ENCODE data around the gene TPBGL. TPM values are rescaled to one million over a fixed set of nuclear protein-coding genes. Genes with fewer than 3 reads are reported as not detected.

The TPBGL gene
- total RNA-seq, 1 donor from 2014 or later, result 0.04 TPM

- no peaks in the 10 kb centered on the region for H3K36me3 ChIP-seq (ENCODE audit: control insufficient read depth, insufficient read depth, low read length)
- peaks cover 2% of the 10 kb centered on the region for H3K27me3 ChIP-seq (ENCODE audit: control insufficient read depth, insufficient read depth, low read length)
- TF ChIP-seq CTCF (IDR thresholded peaks at IDR 0.05; ENCODE audit: insufficient read depth, low read length, poor library complexity, severe bottlenecking), result no peak
- DNase-seq (ENCODE audit: low read depth), result no peak
- H3K4me3 ChIP-seq (ENCODE audit: low read depth, low read length), result no peak overlapping the region
These were observed 10.0 kb upstream of the TPBGL start for GRCh38 chr11:75230621-75231020.

- TF ChIP-seq CTCF (IDR thresholded peaks at IDR 0.05; ENCODE audit: insufficient read depth, low read length, poor library complexity, severe bottlenecking), result no peak
- H3K4me3 ChIP-seq (ENCODE audit: low read depth, low read length), result no peak overlapping the region
- peaks cover 18% of the 10 kb centered on the region for H3K27me3 ChIP-seq (ENCODE audit: control insufficient read depth, insufficient read depth, low read length)
- H3K36me3 ChIP-seq (ENCODE audit: control insufficient read depth, insufficient read depth, low read length), result no peaks in the 10 kb centered on the region
- DNase-seq (ENCODE audit: low read depth), result peak; percentile 19
These were observed 6.8 kb upstream of the TPBGL start for GRCh38 chr11:75233754-75234172.

GRCh38 chr11:75236062-75236461, 4.5 kb upstream of the TPBGL start:
- TF ChIP-seq CTCF (IDR thresholded peaks at IDR 0.05; ENCODE audit: insufficient read depth, low read length, poor library complexity, severe bottlenecking), result no peak
- no peak for DNase-seq (ENCODE audit: low read depth)
- Histone ChIP-seq H3K4me3 (ENCODE audit: low read depth, low read length) (no peak overlapping the region), H3K27me3 (ENCODE audit: control insufficient read depth, insufficient read depth, low read length) (peaks cover 34% of the 10 kb centered on the region), H3K36me3 (ENCODE audit: control insufficient read depth, insufficient read depth, low read length) (no peaks in the 10 kb centered on the region)

GRCh38 chr11:75237050-75237449, 3.5 kb upstream of the TPBGL start:
- TF ChIP-seq CTCF (IDR thresholded peaks at IDR 0.05; ENCODE audit: insufficient read depth, low read length, poor library complexity, severe bottlenecking), result no peak
- H3K27me3 ChIP-seq (ENCODE audit: control insufficient read depth, insufficient read depth, low read length), result peaks cover 37% of the 10 kb centered on the region

GRCh38 chr11:75238595-75239440, 1.8 kb upstream of the TPBGL start:
- Histone ChIP-seq H3K4me3 (ENCODE audit: low read depth, low read length) (no peak overlapping the region), H3K27me3 (ENCODE audit: control insufficient read depth, insufficient read depth, low read length) (peaks cover 55% of the 10 kb centered on the region), H3K36me3 (ENCODE audit: control insufficient read depth, insufficient read depth, low read length) (no peaks in the 10 kb centered on the region)
- TF ChIP-seq CTCF (IDR thresholded peaks at IDR 0.05; ENCODE audit: insufficient read depth, low read length, poor library complexity, severe bottlenecking), result no peak
- no peak for DNase-seq (ENCODE audit: low read depth)

More at GRCh38 chr11:75237050-75237449, 3.5 kb upstream of the TPBGL start:
- H3K36me3 ChIP-seq (ENCODE audit: control insufficient read depth, insufficient read depth, low read length), result no peaks in the 10 kb centered on the region
- H3K4me3 ChIP-seq (ENCODE audit: low read depth, low read length), result no peak overlapping the region
- DNase-seq (ENCODE audit: low read depth), result no peak

Measured in kidney epithelial cell (primary cell).